GM19239 (cell line): ENCODE measurements around the gene CARD14.
A peak's percentile ranks its signal among the peaks of the same experiment; 100 is the strongest.
"Not testable (repeated sequence)": the region's sequence is repeated elsewhere in the genome, so short reads cannot be mapped to it uniquely, and the experiment has no call there.

ENCODE experiments used
- DNase-seq: peaks from one replicate; pipeline ENCODE4 v3.0.0; 2011; ENCODE audit warnings: low spot score; ENCODE audit not compliant: insufficient read length
- FAIRE-seq: peaks from 2 replicates; lab custom pipeline; 2011; peaks lifted over from hg19 to GRCh38; lab: Jason Lieb, UNC

Gene CARD14

DNA sequence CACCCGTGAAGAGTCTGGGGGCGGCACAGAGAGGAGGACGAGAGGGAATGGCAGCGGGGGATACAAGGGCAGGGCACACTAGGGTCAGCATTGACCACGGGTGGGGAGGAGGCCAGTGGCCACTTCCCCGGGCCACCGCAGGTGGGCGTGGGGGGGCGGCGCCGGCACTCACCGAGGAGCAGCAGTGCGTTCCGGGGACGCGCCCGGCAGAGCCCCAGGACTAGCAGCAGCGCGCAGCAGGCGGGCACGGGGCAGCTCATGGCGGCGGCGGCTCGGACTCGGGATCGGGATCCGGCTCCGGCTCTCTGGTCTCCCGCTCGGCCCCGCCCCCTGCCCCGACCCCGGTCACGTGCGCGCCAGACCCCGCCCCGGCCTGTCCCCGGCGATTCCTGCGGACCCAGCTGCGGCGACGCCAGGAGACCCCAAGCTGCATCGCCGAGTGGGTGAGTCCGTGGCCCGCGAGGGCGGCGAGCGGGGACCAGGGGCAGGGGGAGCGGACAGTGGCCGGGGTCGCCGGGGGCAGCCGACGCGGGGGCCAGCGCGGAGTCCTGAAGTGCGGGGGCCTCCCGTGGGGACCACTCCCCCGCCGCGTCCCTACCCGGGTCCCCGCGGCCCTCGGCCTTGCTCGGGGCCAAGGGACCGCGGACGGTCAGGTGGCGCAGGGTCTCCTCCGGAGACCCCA is 50.4 kb downstream of the CARD14 start, which contains the start of the genes SGSH and SLC26A11:
SGSH (minus strand) TSS at position 280 of the 682 bp plus-strand sequence; CDS start at position 260, 20 bp downstream.
SLC26A11 (plus strand) TSS at position 374 of the 682 bp plus-strand sequence. CDS start 1,134 bp downstream, outside the sequence.
- peak; percentile 88 for DNase-seq
- no peak for FAIRE-seq

DNA sequence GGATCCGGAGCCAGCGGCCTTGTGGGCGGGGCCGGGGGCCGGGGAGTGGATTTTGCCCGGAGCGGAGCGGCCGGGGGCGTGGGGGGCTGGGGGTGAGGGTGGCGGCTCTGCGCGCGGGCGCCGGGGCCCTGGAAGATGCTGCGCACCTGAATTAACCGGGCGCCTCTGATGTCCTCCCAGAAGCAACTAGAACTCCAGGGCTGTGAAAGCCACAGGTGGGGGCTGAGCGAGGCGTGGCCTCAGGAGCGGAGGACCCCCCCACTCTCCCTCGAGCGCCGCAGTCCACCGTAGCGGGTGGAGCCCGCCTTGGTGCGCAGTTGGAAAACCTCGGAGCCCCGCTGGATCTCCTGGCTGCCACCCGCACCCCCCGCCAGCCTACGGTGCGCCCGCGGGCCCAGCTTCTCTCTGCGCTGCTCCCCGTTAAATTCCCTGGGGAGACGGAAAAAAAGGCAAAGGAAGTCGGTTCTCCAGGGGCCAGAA is 50.9 kb downstream of the CARD14 start:
- DNase-seq = no peak
- no peak for FAIRE-seq

DNA sequence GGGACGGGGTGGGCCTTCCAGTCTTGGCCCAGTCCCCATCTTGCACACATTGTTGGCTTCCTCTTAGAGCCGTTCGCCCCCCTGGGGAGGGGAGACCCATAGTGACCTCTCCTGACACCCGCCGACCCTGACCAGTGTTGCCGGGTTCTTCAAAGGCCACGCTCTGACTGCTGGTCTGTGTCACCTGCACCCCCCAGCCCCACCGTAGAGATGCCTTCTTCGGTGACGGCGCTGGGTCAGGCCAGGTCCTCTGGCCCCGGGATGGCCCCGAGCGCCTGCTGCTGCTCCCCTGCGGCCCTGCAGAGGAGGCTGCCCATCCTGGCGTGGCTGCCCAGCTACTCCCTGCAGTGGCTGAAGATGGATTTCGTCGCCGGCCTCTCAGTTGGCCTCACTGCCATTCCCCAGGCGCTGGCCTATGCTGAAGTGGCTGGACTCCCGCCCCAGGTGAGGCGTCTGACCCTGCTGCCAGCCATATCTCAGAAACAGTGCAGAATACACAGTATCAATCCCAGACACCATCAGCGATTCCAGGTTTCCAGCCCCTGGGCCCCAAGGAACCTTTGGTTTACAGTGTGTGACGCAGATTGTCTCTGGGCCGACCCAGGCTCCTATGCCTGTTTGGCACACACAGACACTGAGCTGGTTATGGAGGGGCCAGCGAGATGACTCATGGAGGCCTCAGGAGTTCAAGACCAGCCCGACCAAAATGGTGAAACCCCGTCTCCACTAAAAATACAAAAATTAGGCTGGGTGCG is 51.7 kb downstream of the CARD14 start:
- no peak for DNase-seq
- FAIRE-seq = no peak

DNA sequence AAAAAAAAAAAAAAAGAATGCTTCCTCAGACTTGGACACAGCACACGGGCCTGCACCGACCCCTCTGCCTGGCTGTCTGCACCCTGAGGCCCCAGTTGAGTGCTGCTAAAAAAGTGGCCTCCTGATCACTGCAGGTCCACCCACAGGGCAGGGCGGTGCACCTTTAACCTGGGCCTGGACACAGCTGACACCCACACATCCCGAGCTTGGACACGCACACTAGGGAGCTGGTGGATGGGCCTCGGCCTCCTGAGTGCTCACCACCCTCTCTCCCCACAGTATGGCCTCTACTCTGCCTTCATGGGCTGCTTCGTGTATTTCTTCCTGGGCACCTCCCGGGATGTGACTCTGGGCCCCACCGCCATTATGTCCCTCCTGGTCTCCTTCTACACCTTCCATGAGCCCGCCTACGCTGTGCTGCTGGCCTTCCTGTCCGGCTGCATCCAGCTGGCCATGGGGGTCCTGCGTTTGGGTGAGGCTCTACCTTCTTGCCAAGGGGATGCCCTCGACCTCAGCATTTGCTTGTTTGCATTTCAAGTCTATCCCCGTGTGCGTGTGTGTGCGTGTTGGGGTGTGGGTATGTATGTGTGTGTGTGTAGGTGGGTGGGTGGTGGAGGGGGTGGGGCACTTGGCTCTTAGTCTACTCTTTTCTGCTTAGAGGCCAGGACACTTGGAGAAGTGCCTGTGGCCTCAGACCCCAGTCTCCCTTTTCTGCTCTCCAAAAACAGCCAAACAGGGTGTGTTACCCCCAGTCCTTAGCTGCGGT is 52.7 kb downstream of the CARD14 start:
- FAIRE-seq = no peak
- DNase-seq = no peak

DNA sequence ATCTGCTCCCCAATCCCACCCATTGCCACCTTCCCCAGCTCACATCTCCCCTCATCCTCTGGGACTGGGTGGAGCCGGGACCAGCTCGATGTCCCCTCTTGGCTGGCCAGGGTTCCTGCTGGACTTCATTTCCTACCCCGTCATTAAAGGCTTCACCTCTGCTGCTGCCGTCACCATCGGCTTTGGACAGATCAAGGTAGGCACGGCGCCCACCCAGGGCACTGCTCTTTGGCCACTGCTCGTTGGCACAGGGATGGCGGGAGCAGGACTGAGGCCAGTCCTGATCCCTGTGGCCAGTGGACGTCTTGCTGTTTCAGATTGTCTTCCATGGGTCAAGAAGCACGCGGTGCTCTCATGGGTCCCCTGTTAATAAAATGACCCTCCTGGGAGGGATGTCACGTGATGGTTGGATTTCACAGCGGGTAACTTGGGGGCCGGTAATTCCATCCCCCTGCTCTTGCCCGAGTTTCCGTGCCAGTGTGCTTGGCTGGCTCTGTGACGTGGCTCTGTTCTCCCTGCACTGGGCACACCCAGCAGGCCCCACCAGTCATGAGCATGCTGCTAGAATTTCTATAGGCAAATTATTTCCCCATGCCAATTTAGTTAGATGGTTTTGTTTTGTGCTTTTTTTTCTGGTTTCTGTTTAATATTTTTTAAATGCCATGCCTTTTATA is 53.4 kb downstream of the CARD14 start:
- DNase-seq = no peak
- FAIRE-seq = no peak

DNA sequence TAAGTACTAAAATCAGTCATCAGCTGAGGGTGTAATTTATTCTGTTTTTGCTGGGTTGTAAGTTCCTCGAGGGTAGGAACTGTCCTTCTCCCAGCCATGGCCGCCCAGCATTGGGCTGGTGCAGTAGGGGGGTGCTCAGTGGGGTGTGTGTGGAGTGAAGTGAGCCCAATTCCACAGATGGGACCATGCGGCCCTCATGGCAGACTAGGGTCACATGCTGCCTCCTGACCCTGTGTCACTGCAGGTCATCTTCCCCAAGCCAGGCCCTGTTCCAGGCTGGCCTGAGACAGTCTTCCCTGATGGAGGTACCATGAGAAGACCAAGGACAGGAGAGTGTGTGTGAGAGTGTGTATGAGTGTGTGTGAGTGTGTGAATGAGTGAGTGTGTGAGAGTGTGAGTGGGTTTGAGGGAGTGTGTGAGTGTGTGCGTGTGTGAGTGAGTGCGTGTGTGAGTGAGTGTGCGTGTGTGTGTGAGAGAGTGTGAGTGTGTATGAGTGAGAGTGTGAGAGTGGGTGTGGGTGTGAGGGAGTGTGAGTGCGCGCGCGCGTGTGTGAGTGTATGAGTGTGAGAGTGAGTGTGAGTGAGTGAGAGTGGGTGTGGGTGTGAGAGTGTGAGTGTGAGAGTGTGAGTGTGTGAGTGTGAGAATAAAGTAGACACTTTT is 54.1 kb downstream of the CARD14 start:
- DNase-seq = no peak
- no peak for FAIRE-seq

DNA sequence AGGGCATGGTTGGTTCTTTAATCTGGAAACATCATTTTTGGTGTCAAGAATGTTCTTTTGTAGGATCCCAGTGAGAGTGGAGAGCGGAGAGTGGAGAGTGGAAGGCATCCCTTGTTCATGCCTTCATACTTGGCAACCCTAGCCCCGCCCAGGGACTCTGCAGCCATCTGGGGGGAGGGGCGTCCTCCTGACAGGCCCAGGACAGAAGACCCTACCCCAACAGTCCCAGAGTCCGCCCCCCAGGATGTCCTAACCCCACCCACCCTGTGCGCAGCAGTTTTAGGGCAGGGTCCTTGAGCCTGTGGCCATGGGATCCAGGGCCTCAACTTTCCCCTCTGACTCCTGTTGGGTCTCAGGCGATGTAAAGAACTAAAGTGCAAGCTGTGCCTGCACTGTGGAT is 54.9 kb downstream of the CARD14 start:
- no peak for FAIRE-seq
- DNase-seq = no peak

DNA sequence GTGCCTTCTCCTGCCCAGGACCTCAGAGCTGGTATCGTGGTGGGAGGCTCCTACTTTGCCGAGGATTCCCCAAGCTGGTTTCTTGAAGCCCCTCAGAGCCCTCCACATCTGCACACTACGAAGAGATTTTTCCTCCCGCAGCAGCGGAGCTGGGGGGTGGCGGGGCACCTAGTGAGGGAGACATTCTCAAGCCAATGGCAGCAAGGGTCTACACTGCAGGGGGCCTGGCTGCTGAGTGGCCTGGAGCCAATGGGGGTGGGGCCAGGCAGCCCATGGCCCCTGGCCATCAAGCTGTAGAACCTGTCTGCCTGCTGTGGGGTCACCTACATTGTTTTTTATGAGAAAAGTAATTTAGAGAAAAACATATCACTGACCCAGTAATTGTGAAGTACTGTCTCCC is 55.4 kb downstream of the CARD14 start:
- FAIRE-seq (no peak), DNase-seq (no peak)

DNA sequence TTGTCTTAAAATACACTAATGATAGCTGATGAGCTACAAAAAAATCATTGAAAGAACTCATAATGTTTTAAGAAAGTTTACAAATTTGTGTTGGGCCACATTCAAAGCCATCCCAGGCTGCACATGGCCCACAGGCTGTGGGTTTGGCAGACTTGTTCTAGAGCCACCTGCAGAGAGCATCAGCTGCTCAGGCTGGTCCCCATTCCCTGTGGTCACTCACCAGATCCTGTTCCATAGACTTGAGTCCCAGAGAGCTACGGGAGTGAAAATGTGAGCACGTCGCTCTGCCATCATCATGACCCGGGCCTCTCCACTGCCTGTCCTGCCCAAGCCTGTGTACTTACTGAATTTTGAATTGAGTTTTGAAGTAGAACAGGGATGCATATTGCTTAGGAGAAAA is 57.3 kb downstream of the CARD14 start:
- FAIRE-seq = no peak
- DNase-seq = no peak

DNA sequence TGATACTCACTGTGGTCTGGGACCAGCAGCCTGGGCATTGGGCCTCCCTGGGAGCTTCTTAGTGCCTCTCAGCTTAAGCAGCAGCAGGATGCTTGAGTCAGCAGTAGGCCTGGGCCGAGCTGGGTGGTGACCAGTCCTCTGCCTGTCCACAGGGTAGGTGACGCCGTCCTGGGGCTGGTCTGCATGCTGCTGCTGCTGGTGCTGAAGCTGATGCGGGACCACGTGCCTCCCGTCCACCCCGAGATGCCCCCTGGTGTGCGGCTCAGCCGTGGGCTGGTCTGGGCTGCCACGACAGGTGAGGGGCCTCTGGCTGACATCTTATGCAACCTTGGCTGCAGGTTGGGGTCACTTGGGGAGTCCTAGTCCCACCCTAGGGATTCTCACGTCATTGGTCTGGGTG is 57.8 kb downstream of the CARD14 start:
- FAIRE-seq (no peak), DNase-seq (no peak)

DNA sequence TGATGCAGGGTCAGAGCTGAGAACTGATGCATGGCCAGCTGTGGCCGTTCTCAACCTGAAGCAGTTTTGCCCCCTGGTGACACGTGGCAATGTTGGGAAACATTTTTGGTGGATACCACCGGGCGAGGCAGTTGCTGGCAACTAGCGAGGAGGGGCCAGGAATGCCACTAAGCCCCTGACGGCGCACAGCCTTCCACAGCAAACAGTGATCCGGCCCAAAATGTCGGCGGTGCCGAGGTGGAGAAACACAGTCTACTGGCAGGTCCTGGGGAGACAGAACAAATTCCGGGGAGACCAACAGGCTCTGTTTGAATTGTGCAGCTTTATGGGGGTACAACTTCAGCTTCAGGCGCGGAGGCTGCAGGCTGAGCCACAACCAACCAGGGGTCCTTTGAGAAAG is 58.6 kb downstream of the CARD14 start:
- DNase-seq (no peak), FAIRE-seq (no peak)

DNA sequence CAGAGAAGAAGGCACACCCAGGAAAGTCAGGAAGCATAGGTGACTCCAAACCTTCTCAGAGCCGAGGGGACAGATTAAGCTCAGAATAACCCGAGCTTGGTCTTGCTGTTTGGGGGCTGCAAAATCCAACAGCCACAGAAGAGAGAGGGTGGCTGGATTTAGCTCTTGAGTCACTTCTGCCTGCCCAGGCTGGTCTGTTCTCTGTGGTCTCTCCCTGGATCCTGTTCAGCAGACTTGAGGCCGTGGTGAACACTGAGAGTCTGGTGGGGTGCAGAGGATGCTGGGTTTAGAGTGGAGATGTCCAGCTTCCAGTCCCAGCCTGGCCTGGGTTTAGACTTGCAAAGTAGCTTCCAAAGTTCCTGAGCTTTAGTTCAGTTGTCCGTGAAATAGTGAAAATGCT is 59.2 kb downstream of the CARD14 start:
- FAIRE-seq = no peak
- DNase-seq = no peak

DNA sequence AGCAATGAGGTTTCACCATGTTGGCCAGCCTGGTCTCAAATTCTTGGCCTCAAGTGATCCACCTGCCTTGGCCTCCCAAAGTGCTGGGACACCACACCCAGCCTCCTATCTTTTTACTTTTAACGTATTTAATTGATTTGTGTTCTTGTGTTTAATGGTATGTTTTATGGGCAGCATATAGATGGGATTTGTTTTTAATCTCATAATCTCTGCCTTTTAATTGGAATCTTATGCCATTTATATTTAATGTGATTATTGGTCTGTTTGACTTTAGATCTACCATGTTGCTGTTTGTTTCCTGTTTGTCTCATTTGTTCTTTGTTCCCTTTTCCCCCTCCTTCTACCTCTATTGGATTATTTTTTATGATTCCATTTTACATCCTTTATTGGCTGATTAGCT is 62.6 kb downstream of the CARD14 start:
- DNase-seq (no peak), FAIRE-seq (no peak)

DNA sequence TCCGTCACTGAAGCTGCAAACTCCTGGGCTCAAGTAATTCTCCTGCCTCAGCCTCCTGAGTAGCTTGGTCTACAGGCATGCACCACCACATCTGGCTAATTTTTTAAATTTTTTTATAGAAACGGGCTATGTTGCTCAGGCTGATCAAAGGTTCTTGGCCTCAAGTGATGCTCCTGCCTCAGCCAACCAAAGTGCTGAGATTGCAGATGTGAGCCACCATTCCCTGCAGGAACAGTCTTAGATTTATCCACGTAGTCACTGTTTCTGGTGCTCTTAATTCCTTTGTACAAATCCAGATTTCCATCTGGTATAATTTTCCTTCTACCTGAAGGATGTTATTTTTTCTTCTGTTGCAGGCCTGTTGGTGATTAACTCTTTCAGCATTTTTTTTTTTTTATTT is 63.4 kb downstream of the CARD14 start:
- FAIRE-seq (no peak), DNase-seq (no peak)

DNA sequence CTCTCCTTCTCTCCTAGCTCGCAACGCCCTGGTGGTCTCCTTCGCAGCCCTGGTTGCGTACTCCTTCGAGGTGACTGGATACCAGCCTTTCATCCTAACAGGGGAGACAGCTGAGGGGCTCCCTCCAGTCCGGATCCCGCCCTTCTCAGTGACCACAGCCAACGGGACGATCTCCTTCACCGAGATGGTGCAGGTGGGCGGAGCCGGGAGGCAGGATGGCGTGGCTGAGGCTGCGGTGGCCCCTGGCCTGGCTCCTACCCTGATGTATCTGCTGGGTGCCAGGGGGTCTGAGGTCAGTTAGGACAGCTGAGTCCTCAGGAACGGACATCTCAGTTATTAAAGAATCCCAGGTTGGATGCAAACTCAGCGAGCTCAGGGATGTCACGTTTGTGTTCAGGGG is 67.1 kb downstream of the CARD14 start:
- FAIRE-seq (no peak), DNase-seq (no peak)

DNA sequence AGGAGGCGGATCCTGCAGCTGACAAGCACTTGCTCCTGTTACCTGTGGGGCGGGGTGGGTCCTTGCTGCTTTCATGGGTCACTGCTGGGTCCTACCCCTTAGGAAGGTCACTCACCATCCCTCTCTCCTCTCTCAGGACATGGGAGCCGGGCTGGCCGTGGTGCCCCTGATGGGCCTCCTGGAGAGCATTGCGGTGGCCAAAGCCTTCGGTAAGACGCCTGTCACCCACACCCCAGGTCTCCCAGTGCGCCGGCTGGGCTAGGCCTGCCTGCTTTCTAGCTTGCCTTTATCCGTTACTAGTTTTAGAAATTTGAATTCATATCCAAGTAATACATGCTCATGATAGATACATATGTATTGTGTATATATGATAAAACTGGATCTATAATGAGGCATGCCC is 67.6 kb downstream of the CARD14 start:
- FAIRE-seq (no peak), DNase-seq (no peak)

DNA sequence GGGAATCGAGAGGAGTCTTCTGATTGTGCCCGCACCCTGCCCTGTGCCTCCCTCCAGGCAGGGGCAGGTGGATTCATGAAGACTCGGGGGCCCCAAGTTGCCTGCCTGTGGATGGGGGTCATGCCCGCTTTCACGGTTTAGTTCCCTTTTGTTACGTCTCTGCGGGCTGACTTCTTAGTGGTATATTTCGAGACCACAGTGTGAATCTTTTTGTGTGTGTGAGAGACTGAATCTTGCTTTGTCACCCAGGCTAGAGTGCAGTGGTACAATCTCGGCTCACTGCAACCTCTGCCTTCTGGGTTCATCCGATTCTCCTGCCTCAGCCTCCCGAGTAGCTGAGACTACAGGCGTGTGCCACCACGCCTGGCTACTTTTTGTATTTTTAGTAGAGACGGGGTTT is 72.7 kb downstream of the CARD14 start:
- DNase-seq = no peak
- no peak for FAIRE-seq

DNA sequence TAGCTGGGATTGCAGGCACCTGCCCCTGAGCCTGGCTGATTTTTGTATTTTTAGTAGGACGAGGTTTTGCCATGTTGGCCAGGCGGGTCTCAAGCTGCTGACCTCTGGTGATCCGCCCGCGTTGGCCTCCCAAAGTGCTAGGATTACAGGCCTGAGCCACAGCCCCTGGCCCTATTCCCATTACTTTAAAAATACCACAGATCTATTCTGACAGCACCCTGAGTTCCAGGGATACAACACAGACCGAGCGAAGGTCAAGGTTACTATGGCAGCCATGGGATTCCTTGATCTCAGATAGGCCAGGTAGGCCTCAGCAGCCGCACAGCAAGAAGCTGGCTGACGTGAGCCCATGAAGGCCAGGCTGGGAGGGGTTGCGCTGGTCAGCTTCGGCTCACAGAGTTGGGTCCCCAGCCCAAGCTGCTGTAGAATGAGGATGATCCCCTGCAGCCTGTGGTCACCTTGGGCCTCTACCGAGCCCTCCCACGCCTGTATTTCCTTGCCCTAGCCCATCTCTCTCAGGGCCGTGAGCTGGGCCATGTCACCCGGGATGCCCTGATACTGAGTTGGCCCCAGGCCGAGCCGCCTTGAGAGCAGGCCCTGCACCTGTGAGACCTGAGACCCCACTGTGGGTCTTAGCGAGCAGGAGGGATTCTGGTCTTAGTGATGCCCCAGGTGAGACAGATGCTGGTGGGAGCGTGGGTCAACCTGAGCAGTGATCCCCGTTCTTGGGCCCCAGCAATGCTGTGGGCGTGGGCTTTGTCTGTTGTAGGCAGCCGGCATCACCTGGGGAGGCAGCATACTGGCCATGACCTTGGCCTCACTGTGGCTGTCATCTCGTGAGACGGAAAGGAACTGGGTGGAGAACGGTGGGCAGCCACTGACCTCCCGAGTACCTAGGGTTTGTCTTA is 74.0 kb downstream of the CARD14 start:
- FAIRE-seq (no peak), DNase-seq (no peak)

DNA sequence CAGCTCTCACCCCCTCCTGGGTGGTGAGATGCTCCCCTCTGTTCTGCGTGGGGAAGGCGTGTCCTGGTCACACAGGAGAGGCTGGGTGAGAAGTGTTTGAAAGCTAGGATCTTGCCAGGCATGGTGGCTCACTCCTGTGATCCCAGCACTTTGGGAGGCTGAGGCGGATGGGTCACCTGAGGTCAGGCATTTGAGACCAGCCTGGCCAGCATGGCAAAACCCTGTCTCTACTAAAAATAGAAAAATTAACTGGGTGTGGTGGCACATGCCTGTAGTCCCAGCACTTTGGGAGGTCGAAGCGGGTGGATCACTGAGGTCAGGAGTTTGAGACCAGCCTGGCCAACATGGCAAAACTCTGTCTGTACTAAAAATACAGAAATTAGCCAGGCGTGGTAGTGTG is 74.6 kb downstream of the CARD14 start:
- not testable (repeated sequence) for DNase-seq, FAIRE-seq
